Loucy (cell line): ENCODE data around the gene ACTR1A.

ENCODE experiments used
- EZH2phosphoT487 ChIP-seq: fragments of 200-600 bp; IDR thresholded peaks from 2 replicates; pipeline ENCODE4 v1.6.1; 2018; ENCODE audit warnings: antibody characterized with exemption, mild to moderate bottlenecking, moderate library complexity, borderline replicate concordance
- TF ChIP-seq, protein P1 (sequence below): fragments of 200-600 bp; sonication (generic); conservative IDR thresholded peaks from 2 replicates; pipeline ENCODE4 v1.5.1; 2014; ENCODE audit warnings: mild to moderate bottlenecking, antibody characterized with exemption, low read length

DNA sequence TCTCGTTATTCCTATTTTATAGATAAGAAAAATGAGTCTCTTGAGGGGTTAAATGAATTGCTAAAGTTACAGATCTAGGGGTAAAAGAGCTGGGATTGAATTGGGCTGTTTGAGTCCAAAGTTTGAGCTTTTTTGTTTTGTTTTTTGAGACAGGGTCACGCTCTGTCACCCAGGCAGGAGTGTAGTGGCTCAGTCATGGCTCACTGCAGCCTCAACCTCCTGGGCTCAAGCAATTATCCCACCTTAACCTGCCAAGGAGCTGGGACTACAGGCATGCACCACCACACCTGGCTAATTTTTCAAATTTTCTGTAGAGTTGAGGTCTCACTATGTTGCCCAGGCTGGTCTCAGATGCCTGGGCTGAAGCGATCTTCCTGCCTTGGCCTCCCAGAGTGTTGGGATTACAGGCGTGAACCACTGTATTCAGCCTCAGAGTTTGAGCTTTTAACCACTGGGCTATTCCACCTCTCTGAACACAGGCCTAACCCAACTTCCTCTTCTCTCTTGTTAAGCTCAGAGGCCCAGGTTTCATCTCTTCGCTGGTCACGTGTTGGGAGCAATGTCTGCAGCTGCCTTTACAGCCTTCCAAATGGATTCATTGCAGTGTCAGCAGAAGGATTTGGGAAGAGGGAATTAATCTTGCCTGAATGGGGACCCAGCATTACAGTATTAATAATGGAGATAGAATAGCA lies 9.2 kb upstream of the ACTR1A start:
- TF ChIP-seq, protein P1, sequence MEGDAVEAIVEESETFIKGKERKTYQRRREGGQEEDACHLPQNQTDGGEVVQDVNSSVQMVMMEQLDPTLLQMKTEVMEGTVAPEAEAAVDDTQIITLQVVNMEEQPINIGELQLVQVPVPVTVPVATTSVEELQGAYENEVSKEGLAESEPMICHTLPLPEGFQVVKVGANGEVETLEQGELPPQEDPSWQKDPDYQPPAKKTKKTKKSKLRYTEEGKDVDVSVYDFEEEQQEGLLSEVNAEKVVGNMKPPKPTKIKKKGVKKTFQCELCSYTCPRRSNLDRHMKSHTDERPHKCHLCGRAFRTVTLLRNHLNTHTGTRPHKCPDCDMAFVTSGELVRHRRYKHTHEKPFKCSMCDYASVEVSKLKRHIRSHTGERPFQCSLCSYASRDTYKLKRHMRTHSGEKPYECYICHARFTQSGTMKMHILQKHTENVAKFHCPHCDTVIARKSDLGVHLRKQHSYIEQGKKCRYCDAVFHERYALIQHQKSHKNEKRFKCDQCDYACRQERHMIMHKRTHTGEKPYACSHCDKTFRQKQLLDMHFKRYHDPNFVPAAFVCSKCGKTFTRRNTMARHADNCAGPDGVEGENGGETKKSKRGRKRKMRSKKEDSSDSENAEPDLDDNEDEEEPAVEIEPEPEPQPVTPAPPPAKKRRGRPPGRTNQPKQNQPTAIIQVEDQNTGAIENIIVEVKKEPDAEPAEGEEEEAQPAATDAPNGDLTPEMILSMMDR = no peak
- no peak for TF ChIP-seq EZH2phosphoT487
